GM12873 (cell line): ENCODE results near the gene ITGB2.

Source experiments
- CTCF ChIP-seq: IDR thresholded peaks from 2 replicates; pipeline ENCODE4 v1.5.1; 2012; ENCODE audit warnings: low read depth, mild to moderate bottlenecking, moderate library complexity, low read length, control low read depth; ENCODE audit not compliant: insufficient read depth; ENCODE audit errors: missing control alignments

Gene ITGB2

GRCh38 chr21:44952116-44952928 is 31.6 kb upstream of the ITGB2 start:
- no peak for TF ChIP-seq CTCF

DNA sequence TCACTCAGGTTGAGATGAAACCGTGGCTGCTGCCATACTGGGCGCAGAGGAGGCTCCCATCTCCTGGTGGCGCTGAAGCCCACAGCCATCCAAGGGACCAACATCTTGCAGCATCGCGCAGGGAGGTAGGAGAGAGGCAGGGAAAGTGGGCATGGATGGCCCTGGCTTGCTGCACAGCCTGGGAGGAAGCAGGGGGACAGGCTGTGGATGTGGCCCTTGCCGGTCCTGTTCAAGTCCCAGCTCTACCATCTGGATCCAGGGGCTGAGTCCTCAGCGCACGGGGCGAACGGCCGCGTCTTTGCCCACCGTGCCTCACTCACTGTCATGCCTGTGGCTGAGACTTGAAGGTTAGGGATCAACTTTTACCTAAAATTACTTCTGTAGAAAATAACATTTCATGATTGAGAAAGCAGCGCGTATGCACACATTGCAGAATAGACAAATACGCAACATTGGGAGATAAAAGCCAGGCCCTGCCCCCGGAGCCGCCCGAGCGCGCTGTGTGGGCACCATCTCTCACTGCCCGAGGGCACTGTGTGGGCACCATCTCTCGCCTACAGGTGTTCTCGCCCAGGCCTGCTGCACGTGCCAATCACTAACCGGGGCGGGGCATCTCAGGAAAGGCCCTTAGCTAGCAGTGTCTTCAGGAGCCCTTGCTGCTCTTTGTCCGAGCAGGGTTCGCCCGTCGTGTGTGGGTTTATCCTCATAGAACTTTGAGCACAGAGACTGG is 30.7 kb upstream of the ITGB2 start:
- TF ChIP-seq CTCF, result no peak

- no peak for TF ChIP-seq CTCF
Measured at GRCh38 chr21:44950351-44950750, 29.7 kb upstream of the ITGB2 start.

DNA sequence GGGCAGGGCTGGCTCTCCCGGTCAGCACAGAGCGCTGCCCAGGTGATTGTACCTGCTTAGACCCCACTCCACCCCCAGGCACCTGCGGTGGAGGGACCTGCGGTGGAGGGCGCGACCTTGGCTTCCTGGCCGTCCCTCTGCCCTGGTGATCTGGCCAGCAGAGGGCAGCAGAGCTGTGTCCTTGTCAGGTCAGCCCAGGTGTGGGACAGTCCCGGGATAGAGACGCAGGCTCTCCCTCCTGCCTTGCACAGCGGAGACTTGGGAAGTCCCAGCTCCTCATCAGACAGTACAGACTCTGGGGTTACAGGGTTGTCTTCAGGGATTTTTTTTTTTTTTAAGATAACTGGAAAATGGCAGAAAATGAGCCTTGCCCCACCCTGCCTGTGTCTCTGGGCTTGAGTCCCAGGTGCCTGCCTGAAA is 29.1 kb upstream of the ITGB2 start:
- TF ChIP-seq CTCF, result peak; percentile 92

DNA sequence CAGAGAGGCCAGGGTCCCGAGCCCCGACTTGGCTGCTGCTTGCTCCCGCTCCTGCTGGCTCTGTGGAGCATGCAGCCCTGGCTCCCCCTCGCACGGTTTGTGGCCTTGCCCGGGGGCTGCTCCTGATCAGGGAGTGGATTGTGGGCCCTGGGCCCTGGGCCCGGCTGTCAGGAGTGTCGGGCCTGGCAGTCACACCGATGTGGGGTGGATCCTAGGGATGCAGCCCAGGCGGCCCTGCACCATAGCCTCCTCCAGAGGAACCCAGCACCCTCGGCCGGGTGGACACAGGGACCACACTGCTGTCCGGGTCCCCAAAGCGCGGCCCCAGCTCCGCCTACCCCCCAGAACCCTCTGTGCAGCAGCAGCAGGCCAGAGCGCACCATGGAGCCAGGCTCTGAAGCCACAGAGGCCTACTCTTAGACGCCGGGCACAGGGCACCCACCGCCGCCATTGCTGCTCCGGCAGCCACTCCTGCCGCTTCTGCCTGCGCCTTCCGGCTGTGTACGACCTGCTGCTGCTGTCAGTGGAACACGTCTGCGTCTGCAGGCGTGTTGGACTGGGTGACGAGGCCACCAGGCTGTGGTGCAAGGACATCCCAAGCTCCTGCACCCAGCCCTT is 28.6 kb upstream of the ITGB2 start:
- no peak for TF ChIP-seq CTCF

DNA sequence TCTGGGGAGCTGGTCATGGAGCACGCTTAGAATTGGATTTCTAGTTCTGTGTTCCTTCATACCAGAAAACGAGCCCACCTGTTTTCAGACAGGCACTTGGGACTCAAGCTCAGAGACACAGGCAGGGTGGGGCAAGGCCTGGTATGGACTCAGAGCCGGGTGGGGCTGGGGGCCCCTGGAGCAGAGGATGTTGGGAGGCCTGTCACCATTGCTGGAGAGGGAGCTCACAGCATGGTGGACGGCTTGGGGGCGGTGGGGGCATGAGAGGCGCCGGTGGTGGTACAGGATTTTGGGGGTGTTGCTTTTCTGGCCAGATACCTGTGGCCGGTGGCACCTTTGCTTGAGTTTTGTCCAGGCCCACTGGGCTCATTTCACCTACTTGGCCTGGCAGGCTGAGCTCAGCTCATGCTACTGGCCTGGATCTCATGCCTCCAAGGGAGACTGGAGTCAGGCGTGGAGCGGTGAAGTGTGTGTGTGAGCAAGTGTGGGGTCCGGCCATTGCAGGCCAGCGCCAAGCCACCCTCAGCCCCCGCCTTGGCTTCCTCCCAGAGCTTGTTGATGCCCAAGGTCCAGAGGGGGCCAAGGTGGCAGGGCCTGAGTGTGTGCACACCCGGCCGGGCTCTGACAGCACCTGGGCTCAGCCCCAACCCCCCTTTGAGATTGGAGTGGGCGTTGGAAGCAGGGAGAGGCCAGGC is 27.9 kb upstream of the ITGB2 start:
- TF ChIP-seq CTCF, result no peak
